Islet precursor cell (in vitro differentiated cells): ENCODE data around the gene FITM2.
"Not testable (repeated sequence)": the region's sequence is repeated elsewhere in the genome, so short reads cannot be mapped to it uniquely, and the experiment has no call there.

Source experiments
- DNase-seq: peaks from one replicate; pipeline ENCODE4 v3.0.0-alpha.2; 2018

The FITM2 gene

DNA sequence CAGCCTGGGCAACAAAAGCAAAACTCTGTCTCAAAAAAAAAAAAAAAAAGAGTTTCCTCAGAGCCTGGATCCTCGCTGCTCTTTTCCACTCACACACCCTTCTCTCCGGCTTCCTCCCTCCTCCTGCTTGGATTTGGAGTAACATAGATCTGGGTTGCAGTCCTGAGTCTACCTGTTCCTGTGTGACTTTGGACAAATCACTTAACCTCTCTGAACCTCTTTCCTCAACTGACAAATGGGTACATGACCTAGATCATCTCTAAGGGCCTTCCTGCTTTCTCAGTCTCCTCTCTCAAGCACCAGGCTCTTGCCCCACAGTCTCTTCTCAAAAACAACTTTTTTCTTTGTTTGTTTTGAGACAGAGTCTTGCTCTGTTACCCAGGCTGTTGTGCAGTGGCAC, 20.2 kb upstream of the FITM2 start:
- no peak for DNase-seq

GRCh38 chr20:44328428-44328827, 17.4 kb upstream of the FITM2 start:
- DNase-seq: no peak

- not testable (repeated sequence) for DNase-seq
These were observed 16.7 kb upstream of the FITM2 start for GRCh38 chr20:44327748-44328147.

GRCh38 chr20:44326391-44327159, 15.6 kb upstream of the FITM2 start:
- no peak for DNase-seq

DNA sequence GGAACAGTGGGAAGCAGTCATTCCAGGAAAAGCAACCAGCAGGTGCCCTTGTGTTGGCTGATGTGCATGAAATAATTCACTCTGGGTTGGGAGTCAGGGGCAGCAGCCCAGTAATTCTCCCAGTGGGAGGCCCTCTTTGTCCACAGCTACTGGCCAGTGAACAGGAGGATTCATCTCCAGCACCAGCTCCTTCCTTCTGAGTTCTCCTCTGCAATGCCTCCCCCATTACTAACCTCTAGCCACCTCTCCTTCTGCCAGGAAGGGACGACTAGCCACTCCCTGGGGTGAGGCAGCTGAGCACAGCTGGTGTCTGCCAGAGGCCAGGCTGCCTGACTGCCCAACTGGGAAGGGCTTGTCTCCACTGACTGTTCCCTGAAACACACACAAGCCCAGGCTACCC, 13.3 kb upstream of the FITM2 start:
- DNase-seq: no peak

GRCh38 chr20:44319839-44320422, 8.9 kb upstream of the FITM2 start:
- DNase-seq: no peak

- no peak for DNase-seq
These were observed 3.9 kb upstream of the FITM2 start for GRCh38 chr20:44314870-44315269.

- DNase-seq: peak; percentile 66
These were observed 989 bp downstream of the FITM2 start for GRCh38 chr20:44309763-44310663.

- no peak for DNase-seq
These were observed 4.1 kb downstream of the FITM2 start for GRCh38 chr20:44306927-44307326.

- DNase-seq: no peak
These were observed 6.6 kb downstream of the FITM2 start for GRCh38 chr20:44304383-44304782.

DNA sequence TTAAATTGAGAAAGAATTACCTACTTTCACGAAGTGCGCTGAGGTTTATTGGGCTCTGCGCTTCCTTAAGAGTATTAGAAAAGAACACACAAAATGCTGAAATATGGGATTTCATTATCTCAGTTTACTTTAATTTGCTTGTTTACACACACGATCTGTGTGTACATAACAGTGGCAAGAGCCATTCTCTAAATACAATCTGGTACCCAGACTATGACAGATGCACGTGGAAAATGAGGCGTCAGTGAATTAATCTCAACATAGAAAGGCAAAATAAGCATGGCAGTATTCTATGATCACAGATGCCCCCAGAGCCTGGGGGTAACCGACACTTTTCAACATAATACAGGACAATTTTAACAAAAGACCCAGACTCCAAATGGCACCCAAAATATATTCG, 8.3 kb downstream of the FITM2 start:
- no peak for DNase-seq

DNA sequence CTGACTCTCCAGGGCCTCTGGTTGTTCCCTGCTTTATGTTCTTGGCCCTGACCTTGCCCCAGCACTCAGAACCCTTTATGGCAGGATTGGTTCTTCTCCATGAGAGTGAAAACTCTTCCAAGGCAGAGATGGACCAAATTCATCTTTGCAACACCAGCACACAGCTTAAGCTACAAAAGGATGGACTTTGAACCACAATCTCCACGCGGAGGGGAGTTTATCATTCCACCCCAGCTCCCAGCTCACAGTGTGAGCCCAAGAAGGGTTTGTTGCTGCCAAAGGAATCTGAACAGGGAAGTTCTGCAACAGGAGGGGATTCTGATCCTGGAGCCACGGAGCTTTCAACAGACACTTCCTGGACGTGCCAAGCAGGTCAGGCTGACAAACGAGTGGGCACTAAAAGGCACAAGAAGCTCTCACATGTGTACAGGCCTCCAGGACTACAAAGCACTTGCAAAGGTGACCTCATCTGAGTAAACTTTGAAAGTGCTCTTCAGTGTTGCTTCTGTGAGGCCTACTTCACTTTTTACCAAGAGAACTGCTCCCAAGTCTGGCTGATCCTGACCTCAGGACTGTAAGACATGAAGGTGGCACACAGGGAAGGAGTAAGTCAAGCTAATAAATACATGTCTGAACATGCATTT, 8.9 kb downstream of the FITM2 start:
- peak; percentile 60 for DNase-seq

DNA sequence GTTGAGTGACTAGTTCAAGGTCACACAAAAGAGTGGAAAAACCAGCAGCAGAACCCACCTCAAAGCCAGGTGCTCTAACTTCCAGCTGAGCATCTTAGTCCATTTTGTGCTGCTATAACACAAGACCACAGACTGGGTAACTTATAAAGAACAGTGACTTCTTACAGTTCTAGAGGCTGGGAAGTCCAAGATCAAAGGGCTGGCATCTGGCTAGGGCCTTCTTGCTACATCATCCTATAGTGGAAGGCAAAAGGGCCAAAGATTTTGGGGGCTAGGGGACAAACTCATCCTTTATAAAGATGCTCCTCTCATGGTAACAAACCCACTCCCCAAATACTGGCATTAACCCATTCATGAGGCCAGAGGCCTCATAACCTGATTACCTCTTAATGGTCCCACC, 9.7 kb downstream of the FITM2 start:
- no peak for DNase-seq

- DNase-seq: not testable (repeated sequence)
These were observed 11.9 kb downstream of the FITM2 start for GRCh38 chr20:44299011-44299535.

GRCh38 chr20:44297721-44298120, 13.3 kb downstream of the FITM2 start:
- no peak for DNase-seq

GRCh38 chr20:44296011-44296410, 15.0 kb downstream of the FITM2 start:
- DNase-seq: no peak

GRCh38 chr20:44291754-44292153, 19.2 kb downstream of the FITM2 start:
- DNase-seq: no peak

GRCh38 chr20:44288252-44288651, 22.8 kb downstream of the FITM2 start:
- DNase-seq: no peak

- no peak for DNase-seq
These were observed 23.5 kb downstream of the FITM2 start for GRCh38 chr20:44287272-44288097.

- DNase-seq: no peak
These were observed 27.0 kb downstream of the FITM2 start for GRCh38 chr20:44284032-44284431.

DNA sequence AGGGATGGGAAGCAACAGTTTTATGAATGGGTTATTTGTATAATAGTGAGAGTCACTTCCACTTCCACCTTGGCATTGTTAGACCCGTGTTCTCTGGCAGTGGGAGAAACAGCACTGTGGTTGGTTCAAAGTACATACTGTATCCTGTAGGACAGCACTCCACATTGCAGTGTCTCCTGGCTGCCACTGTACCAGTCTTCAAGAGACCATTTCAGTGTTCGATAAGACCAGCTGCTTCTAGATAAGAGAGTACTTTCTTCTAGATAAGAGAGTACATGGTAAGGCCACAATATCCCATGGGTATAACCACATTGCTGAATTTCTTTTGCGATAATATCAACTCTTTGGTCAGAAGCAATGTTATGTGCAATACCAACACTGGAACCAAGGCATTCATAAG, 28.8 kb downstream of the FITM2 start:
- DNase-seq: no peak

DNA sequence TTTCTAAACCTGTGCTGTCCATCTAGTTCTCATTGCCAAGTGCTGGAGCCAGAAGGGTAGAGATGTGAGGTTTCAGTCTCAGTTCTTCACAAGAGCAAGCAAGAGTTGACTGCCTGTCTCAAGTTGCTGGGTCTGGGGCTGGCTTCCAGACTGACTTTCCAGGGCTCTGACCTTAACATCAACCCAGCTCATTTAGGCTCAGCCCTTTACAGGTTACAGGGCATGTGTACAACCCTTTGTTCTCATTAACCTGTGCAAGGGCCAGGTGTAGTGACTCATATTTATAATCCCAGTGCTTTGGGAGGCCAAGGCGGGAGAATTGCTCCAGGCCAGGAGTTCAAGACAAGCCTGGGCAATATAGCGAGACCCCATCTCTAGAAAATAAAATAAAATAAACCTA, 30.6 kb downstream of the FITM2 start:
- no peak for DNase-seq
